Gastrocnemius medialis (tissue), 4 donors: Measurements from ENCODE around the gene ACP1. TPM values are rescaled to one million over a fixed set of nuclear protein-coding genes. Genes with fewer than 3 reads are reported as not detected.
A peak's percentile ranks its signal among the peaks of the same experiment; 100 is the strongest.

Experiments used
- ATAC-seq, 2 donors: fragments of 150-250 bp; one replicate each; pipeline ENCODE4 v1.9.1; 2016
- DNase-seq, 2 donors: peaks; one replicate each; pipeline ENCODE4 v3.0.0-alpha.2; 2019
- H3K27ac ChIP-seq, 4 donors: fragments of 200-600 bp; sonication (generic); 1 replicate in 1 of 4; 2 replicates in 3 of 4; pipeline ENCODE4 v1.5.1; 2016 to 2018; ENCODE audit warnings: mild to moderate bottlenecking in 2 of 4, moderate library complexity in 1 of 4
- H3K27me3 ChIP-seq, 3 donors: fragments of 200-600 bp; sonication (generic) in 2 of 3; 1 replicate in 1 of 3; 2 replicates in 2 of 3; pipeline versions ENCODE4 v1.5.1 to v1.6.0; 2016 to 2019; ENCODE audit warnings: mild to moderate bottlenecking in 1 of 3, moderate library complexity in 1 of 3
- H3K36me3 ChIP-seq, 2 donors: fragments of 200-600 bp; sonication (generic) in 1 of 2; one replicate each; pipeline ENCODE4 v1.5.1; 2017 to 2018
- H3K4me1 ChIP-seq, 2 donors: fragments of 200-600 bp; sonication (generic) in 1 of 2; one replicate each; pipeline ENCODE4 v1.5.1; 2016 to 2017; ENCODE audit warnings: mild to moderate bottlenecking in 2 of 2
- H3K4me3 ChIP-seq, 4 donors: fragments of 200-600 bp; sonication (generic) in 3 of 4; 1 replicate in 1 of 4; 2 replicates in 3 of 4; pipeline ENCODE4 v1.5.1; 2016 to 2019; ENCODE audit warnings: mild to moderate bottlenecking in 2 of 4
- H3K9me3 ChIP-seq, 3 donors: fragments of 200-600 bp; sonication (generic) in 2 of 3; 1 replicate in 1 of 3; 2 replicates in 2 of 3; pipeline ENCODE4 v1.5.1; 2016 to 2019
- CTCF ChIP-seq, 5 experiments: fragments of 450-650 bp in 3 of 5; fragments of 200-600 bp in 2 of 5; sonication (generic) in 2 of 5; IDR thresholded peaks in 4 of 5; conservative IDR thresholded peaks in 1 of 5; 1 replicate in 4 of 5; 2 replicates in 1 of 5; pipeline ENCODE4 v1.5.1; 2016 to 2019; ENCODE audit warnings: antibody characterized with exemption in 5 of 5, mild to moderate bottlenecking in 3 of 5, moderate library complexity in 3 of 5
- POLR2A ChIP-seq, 2 donors: fragments of 450-650 bp; IDR thresholded peaks; one replicate each; pipeline ENCODE4 v1.6.1; 2017; ENCODE audit warnings: antibody characterized with exemption in 2 of 2, mild to moderate bottlenecking in 2 of 2, moderate library complexity in 2 of 2
- in situ Hi-C, 4 donors: fragments of 200-750 bp; cut with MboI; loops; one replicate each; pipeline versions ENCODE4 v1.15.0 to v1.8.0; 2017; ENCODE audit warnings: low sequenced_read_pairs in 4 of 4
- intact Hi-C: fragments of 100-400 bp; cut with DNase I; formaldehyde crosslinking; loops from one replicate; pipeline ENCODE4 v1.15.1; 2023; ENCODE audit warnings: low total_unique reads
- total RNA-seq, 4 donors: library from RNA; depleted of rRNA; stranded (reverse); fragments of >200 nt; gene quantifications; one replicate each; pipeline versions ENCODE4 v1.1.0 to v1.2.3, GENCODE V29; 2016

Gene ACP1
- total RNA-seq, 4 donors from 2014 or later, result 69.7 to 91.3 (median 81.9) TPM

- H3K9me3 ChIP-seq, result no peaks in the 10 kb centered on the region
- peak overlapping the region; percentile 51 to 70 (median 56) for H3K4me3 ChIP-seq
- peaks cover 21 to 33% (median 30%) of the 10 kb centered on the region in 3 donors for H3K27me3 ChIP-seq
- DNase-seq (peak; percentile 13 to 33), ATAC-seq (peak in 1 of 2 donors; percentile 51)
- intact Hi-C loops, result loop anchor here (2.0 kb wide), 1 partner anchor 43 kb away; no protein-coding TSS in a partner anchor
- peaks cover 5 to 12% of the 10 kb centered on the region in 2 donors for H3K4me1 ChIP-seq
- TF ChIP-seq POLR2A (IDR thresholded peaks at IDR 0.05) (no peak), CTCF (IDR thresholded peaks at IDR 0.05 in 4 of 5, conservative IDR thresholded peaks at IDR 0.05 in 1 of 5) (peak; percentile 16 to 69 (median 38))
- in situ Hi-C loops, result no loop called here
- H3K27ac ChIP-seq, result no peak overlapping the region
- H3K36me3 ChIP-seq, result no peaks in the 10 kb centered on the region
Observed at GRCh38 chr2:290090-290722, 25.5 kb downstream of the ACP1 start.

- in situ Hi-C loops, result no loop called here
- no peak for TF ChIP-seq POLR2A (IDR thresholded peaks at IDR 0.05)
- no peak for TF ChIP-seq CTCF (IDR thresholded peaks at IDR 0.05 in 4 of 5, conservative IDR thresholded peaks at IDR 0.05 in 1 of 5)
- Histone ChIP-seq H3K27me3 (peaks cover under 1 to 9% (median 6%) of the 10 kb centered on the region in 3 donors), H3K9me3 (no peaks in the 10 kb centered on the region), H3K27ac (no peak overlapping the region), H3K36me3 (no peaks in the 10 kb centered on the region), H3K4me3 (no peak overlapping the region), H3K4me1 (peaks cover 0 to 1% of the 10 kb centered on the region in 2 donors)
- ATAC-seq (no peak), DNase-seq (no peak)
- intact Hi-C loops, result no loop called here
Observed at GRCh38 chr2:295090-295489, 30.3 kb downstream of the ACP1 start.

GRCh38 chr2:296354-296753, 31.6 kb downstream of the ACP1 start:
- Histone ChIP-seq H3K27me3 (peaks cover 0 to 3% (median 0%) of the 10 kb centered on the region in 3 donors), H3K36me3 (no peaks in the 10 kb centered on the region), H3K27ac (no peak overlapping the region), H3K4me1 (no peaks in the 10 kb centered on the region), H3K9me3 (no peaks in the 10 kb centered on the region), H3K4me3 (no peak overlapping the region)
- intact Hi-C loops, result no loop called here
- no peak for ATAC-seq
- TF ChIP-seq CTCF (IDR thresholded peaks at IDR 0.05 in 4 of 5, conservative IDR thresholded peaks at IDR 0.05 in 1 of 5) (no peak), POLR2A (IDR thresholded peaks at IDR 0.05) (no peak)
- DNase-seq, result no peak
- in situ Hi-C loops, result no loop called here

- intact Hi-C loops, result no loop called here
- ATAC-seq (no peak), DNase-seq (no peak)
- in situ Hi-C loops, result no loop called here
- no peak overlapping the region for H3K27ac ChIP-seq
- no peaks in the 10 kb centered on the region for H3K27me3 ChIP-seq
- TF ChIP-seq CTCF (IDR thresholded peaks at IDR 0.05 in 4 of 5, conservative IDR thresholded peaks at IDR 0.05 in 1 of 5) (no peak), POLR2A (IDR thresholded peaks at IDR 0.05) (no peak)
- no peaks in the 10 kb centered on the region for H3K36me3 ChIP-seq
- no peaks in the 10 kb centered on the region for H3K4me1 ChIP-seq
- peaks cover 0 to 9% (median 0%) of the 10 kb centered on the region in 3 donors for H3K9me3 ChIP-seq
- H3K4me3 ChIP-seq, result no peak overlapping the region
Observed at GRCh38 chr2:305366-305765, 40.6 kb downstream of the ACP1 start.
